ENCODE data around the gene ADAMTS12. TPM values are rescaled to one million over a fixed set of nuclear protein-coding genes. Genes with fewer than 3 reads are reported as not detected.

ADAMTS12 gene
- polyA plus RNA-seq, result 4.2 TPM
- long read RNA-seq, donor 1, partial matches to known transcripts, result 0 of 1 reads
- long read RNA-seq, donor 1, other reads (novel, unspliced or antisense), result 0 of 1 reads
- long read RNA-seq, donor 2, result 0 reads
- long read RNA-seq, donor 3, partial matches to known transcripts, result 0 of 1 reads
- long read RNA-seq, donor 3, other reads (novel, unspliced or antisense), result 0 of 1 reads
- long read RNA-seq, donor 4, result 0 reads
- long read RNA-seq, donor 5, result 0 reads
- long read RNA-seq, donor 6, partial matches to known transcripts, result 0 of 1 reads
- long read RNA-seq, donor 6, other reads (novel, unspliced or antisense), result 0 of 1 reads
- long read RNA-seq, donor 7, result 0 reads
- long read RNA-seq, donor 8, partial matches to known transcripts, result 0 of 1 reads
- long read RNA-seq, donor 8, other reads (novel, unspliced or antisense), result 0 of 1 reads
- long read RNA-seq, donor 9, result 0 reads
- long read RNA-seq, donor 10, result 0 reads
- long read RNA-seq, donor 11, result 0 reads

DNA sequence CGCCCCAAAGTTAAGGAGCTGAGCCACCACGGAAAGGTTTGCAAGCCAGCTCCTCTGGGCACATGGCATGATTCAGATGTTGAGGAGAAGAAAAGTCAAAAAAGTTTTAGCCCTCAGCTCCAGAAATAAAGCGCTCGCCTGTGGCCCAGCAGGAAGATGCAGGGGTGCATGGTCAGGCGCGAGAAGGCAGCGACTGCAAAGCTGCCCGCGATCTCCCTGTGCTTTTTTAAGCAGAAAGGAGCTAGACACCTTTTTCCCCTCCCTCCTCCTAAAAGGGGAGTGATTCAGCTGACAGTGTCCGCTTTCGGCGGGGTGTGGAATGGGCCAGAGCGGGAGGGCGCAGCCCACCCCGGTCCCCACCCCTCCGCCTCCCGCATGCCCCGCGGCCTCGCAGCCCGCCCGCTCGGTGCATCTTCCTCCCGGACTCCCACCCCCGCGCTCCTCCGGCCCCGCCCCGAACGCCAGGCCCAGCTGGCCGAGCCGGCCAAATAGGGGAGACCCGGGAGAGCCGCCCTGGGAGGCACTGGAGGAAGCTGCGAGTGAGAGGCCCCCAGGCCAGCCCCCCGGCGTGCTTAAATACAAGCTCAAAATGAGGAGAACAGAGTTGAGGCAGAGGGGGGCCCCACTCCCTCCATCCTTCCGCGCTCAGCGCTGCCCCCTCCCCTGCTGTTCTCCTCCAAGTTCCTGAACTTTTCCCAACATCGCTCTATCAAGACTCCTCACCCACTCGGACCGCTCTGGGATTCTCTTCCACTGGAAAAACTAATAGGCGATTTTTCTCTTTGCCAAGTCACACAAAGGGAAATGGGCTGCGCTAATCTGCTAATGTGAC lies at the start of gene ADAMTS12:
TSS of gene ADAMTS12 (minus strand) at position 203 of the 832 bp plus-strand sequence. CDS start at position 69, 134 bp downstream.
- peaks cover 39% of the 10 kb centered on the region for H3K27me3 ChIP-seq (ENCODE audit: control insufficient read depth, insufficient read depth, low read length)
- peak in 1 of 2 donors; percentile 22 for DNase-seq
- no CpG with 5 or more reads among the region's 45 CpGs for WGBS (ENCODE audit: insufficient coverage, low lambda C conversion rate)
- no peak within 1 kb of the TSS for H3K27ac ChIP-seq (ENCODE audit: low read length)
- peak within 1 kb of the TSS; percentile 41 for H3K4me3 ChIP-seq (ENCODE audit: low read length)
- H3K4me1 ChIP-seq (ENCODE audit: control insufficient read depth, insufficient read depth, low read length), result no peaks in the 10 kb centered on the region
- H3K9me3 ChIP-seq (ENCODE audit: control insufficient read depth, low read depth, low read length), result peaks cover 4% of the 10 kb centered on the region
- H3K36me3 ChIP-seq (ENCODE audit: control insufficient read depth, insufficient read depth, low read length), result no peaks in the 10 kb centered on the region

DNA sequence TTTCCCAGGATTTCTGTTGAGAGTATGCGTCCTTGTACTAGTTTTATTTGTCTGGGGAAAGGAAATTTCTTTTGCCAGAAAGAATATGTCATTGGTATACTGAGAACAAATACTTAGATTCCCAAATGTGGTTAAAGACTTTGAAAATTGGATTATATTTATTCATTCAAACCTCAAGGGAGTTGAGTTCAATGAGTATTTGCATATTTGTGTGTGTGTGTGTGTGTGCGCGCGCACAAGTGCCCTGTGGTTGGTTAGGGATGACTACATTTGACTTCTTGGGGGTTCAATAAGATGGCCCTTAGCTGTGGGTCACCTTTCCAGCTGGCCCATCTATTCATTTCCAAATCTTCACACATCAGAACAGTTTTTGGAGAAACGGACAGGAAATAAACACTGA lies 49.3 kb upstream of the ADAMTS12 start:
- WGBS (ENCODE audit: insufficient coverage, low lambda C conversion rate), result 83% methylated on average over 1 of the region's 5 CpGs
- no peaks in the 10 kb centered on the region for H3K36me3 ChIP-seq (ENCODE audit: control insufficient read depth, insufficient read depth, low read length)
- H3K27ac ChIP-seq (ENCODE audit: low read length), result no peak overlapping the region
- no peaks in the 10 kb centered on the region for H3K4me1 ChIP-seq (ENCODE audit: control insufficient read depth, insufficient read depth, low read length)
- no peak overlapping the region for H3K4me3 ChIP-seq (ENCODE audit: low read length)
- H3K9me3 ChIP-seq (ENCODE audit: control insufficient read depth, low read depth, low read length), result peaks cover 15% of the 10 kb centered on the region
- no peak for DNase-seq
- H3K27me3 ChIP-seq (ENCODE audit: control insufficient read depth, insufficient read depth, low read length), result peaks cover 84% of the 10 kb centered on the region

DNA sequence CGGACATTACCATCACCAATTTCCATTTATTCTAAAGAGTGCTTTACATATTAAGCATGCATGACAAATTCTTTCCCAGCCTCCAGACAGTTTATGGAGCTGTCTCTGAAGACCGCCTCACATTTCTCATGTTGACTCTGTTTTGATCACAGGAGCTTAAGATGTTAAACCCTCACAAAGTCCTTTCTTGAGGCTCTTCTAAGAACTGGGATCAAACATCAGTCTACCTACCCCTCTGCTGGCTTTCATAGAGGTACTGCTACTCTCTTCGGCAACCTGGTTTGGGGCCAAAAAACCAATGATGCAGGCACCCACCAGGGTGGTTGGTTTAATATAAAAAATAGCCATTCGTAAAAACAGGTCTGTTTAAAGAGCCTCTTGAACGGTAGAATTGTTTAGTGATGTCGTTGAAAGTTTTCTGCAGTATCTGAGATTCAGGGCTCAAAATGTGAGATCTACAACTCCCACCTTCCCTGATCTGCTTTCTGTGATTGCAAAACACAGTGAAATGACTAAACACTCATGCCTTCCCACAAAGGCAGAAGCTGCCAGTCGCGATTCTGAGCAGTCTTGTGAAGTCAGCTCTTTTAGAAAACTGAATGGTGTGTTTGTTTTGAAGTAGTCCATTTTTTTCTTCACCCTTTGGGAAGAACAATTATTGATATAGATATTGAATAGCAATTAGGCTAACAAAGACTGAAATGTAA lies 47.9 kb upstream of the ADAMTS12 start:
- peaks cover 84% of the 10 kb centered on the region for H3K27me3 ChIP-seq (ENCODE audit: control insufficient read depth, insufficient read depth, low read length)
- DNase-seq, result no peak
- WGBS (ENCODE audit: insufficient coverage, low lambda C conversion rate), result 70% methylated on average over 2 of the region's 8 CpGs
- H3K27ac ChIP-seq (ENCODE audit: low read length), result no peak overlapping the region
- H3K36me3 ChIP-seq (ENCODE audit: control insufficient read depth, insufficient read depth, low read length), result no peaks in the 10 kb centered on the region
- peaks cover 15% of the 10 kb centered on the region for H3K9me3 ChIP-seq (ENCODE audit: control insufficient read depth, low read depth, low read length)
- H3K4me3 ChIP-seq (ENCODE audit: low read length), result no peak overlapping the region
- H3K4me1 ChIP-seq (ENCODE audit: control insufficient read depth, insufficient read depth, low read length), result no peaks in the 10 kb centered on the region

- Histone ChIP-seq H3K36me3 (ENCODE audit: control insufficient read depth, insufficient read depth, low read length) (no peaks in the 10 kb centered on the region), H3K4me1 (ENCODE audit: control insufficient read depth, insufficient read depth, low read length) (no peaks in the 10 kb centered on the region), H3K27me3 (ENCODE audit: control insufficient read depth, insufficient read depth, low read length) (peaks cover 78% of the 10 kb centered on the region), H3K4me3 (ENCODE audit: low read length) (no peak overlapping the region), H3K9me3 (ENCODE audit: control insufficient read depth, low read depth, low read length) (peaks cover 15% of the 10 kb centered on the region), H3K27ac (ENCODE audit: low read length) (no peak overlapping the region)
- WGBS (ENCODE audit: insufficient coverage, low lambda C conversion rate), result no CpG with 5 or more reads among the region's 15 CpGs
- no peak for DNase-seq
Measured at GRCh38 chr5:33938881-33939280, 47.1 kb upstream of the ADAMTS12 start.

- H3K4me3 ChIP-seq (ENCODE audit: low read length), result no peak overlapping the region
- no peaks in the 10 kb centered on the region for H3K36me3 ChIP-seq (ENCODE audit: control insufficient read depth, insufficient read depth, low read length)
- H3K9me3 ChIP-seq (ENCODE audit: control insufficient read depth, low read depth, low read length), result peaks cover 15% of the 10 kb centered on the region
- no peak overlapping the region for H3K27ac ChIP-seq (ENCODE audit: low read length)
- peaks cover 78% of the 10 kb centered on the region for H3K27me3 ChIP-seq (ENCODE audit: control insufficient read depth, insufficient read depth, low read length)
- DNase-seq, result no peak
- no peaks in the 10 kb centered on the region for H3K4me1 ChIP-seq (ENCODE audit: control insufficient read depth, insufficient read depth, low read length)
- WGBS (ENCODE audit: insufficient coverage, low lambda C conversion rate), result no CpG with 5 or more reads among the region's 14 CpGs
Measured at GRCh38 chr5:33938507-33938796, 46.7 kb upstream of the ADAMTS12 start.

GRCh38 chr5:33937707-33938506 lies 46.1 kb upstream of the ADAMTS12 start:
- Histone ChIP-seq H3K27me3 (ENCODE audit: control insufficient read depth, insufficient read depth, low read length) (peaks cover 74% of the 10 kb centered on the region), H3K27ac (ENCODE audit: low read length) (no peak overlapping the region), H3K4me3 (ENCODE audit: low read length) (no peak overlapping the region), H3K9me3 (ENCODE audit: control insufficient read depth, low read depth, low read length) (peaks cover 15% of the 10 kb centered on the region), H3K4me1 (ENCODE audit: control insufficient read depth, insufficient read depth, low read length) (no peaks in the 10 kb centered on the region), H3K36me3 (ENCODE audit: control insufficient read depth, insufficient read depth, low read length) (no peaks in the 10 kb centered on the region)
- no peak for DNase-seq
- no CpG with 5 or more reads among the region's 54 CpGs for WGBS (ENCODE audit: insufficient coverage, low lambda C conversion rate)

- no peak for DNase-seq
- peaks cover 15% of the 10 kb centered on the region for H3K9me3 ChIP-seq (ENCODE audit: control insufficient read depth, low read depth, low read length)
- no peaks in the 10 kb centered on the region for H3K36me3 ChIP-seq (ENCODE audit: control insufficient read depth, insufficient read depth, low read length)
- no peaks in the 10 kb centered on the region for H3K4me1 ChIP-seq (ENCODE audit: control insufficient read depth, insufficient read depth, low read length)
- peaks cover 66% of the 10 kb centered on the region for H3K27me3 ChIP-seq (ENCODE audit: control insufficient read depth, insufficient read depth, low read length)
- no peak overlapping the region for H3K27ac ChIP-seq (ENCODE audit: low read length)
- WGBS (ENCODE audit: insufficient coverage, low lambda C conversion rate), result no CpG with 5 or more reads among the region's 54 CpGs
- no peak overlapping the region for H3K4me3 ChIP-seq (ENCODE audit: low read length)
Measured at GRCh38 chr5:33937017-33937706, 45.4 kb upstream of the ADAMTS12 start.

- no peak within 1 kb of the TSS for H3K27ac ChIP-seq (ENCODE audit: low read length)
- H3K36me3 ChIP-seq (ENCODE audit: control insufficient read depth, insufficient read depth, low read length), result no peaks in the 10 kb centered on the region
- H3K9me3 ChIP-seq (ENCODE audit: control insufficient read depth, low read depth, low read length), result peaks cover 15% of the 10 kb centered on the region
- WGBS (ENCODE audit: insufficient coverage, low lambda C conversion rate), result no CpG with 5 or more reads among the region's 45 CpGs
- peaks cover 61% of the 10 kb centered on the region for H3K27me3 ChIP-seq (ENCODE audit: control insufficient read depth, insufficient read depth, low read length)
- H3K4me1 ChIP-seq (ENCODE audit: control insufficient read depth, insufficient read depth, low read length), result no peaks in the 10 kb centered on the region
- no peak for DNase-seq
- H3K4me3 ChIP-seq (ENCODE audit: low read length), result peak within 1 kb of the TSS; percentile 23
Measured at GRCh38 chr5:33936381-33937016, 44.7 kb upstream of the ADAMTS12 start, which contains the start of gene RXFP3. TSS of gene RXFP3 (plus strand) at chr5:33936386. CDS start at chr5:33936741, 355 bp downstream.

DNA sequence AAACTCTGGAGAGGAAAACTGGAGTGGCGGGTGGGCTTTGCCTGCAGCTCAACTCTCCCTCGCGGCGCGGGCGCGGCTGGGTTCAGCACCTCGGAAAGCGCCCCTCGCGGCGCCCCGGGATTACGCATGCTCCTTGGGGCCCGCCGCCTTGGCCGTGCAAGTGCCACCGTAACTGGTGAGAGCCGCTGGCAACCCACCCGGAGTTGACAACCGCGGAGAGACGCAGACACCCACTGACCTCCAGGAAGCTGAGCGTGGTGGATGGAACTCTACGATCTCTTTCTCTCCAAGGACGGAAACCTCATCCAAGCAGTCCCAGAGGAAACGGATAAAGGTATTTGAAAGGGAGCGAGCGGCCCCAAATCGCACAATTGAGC lies 44.2 kb upstream of the ADAMTS12 start:
- Histone ChIP-seq H3K4me3 (ENCODE audit: low read length) (peak overlapping the region; percentile 23), H3K4me1 (ENCODE audit: control insufficient read depth, insufficient read depth, low read length) (no peaks in the 10 kb centered on the region), H3K36me3 (ENCODE audit: control insufficient read depth, insufficient read depth, low read length) (no peaks in the 10 kb centered on the region), H3K27ac (ENCODE audit: low read length) (no peak overlapping the region), H3K9me3 (ENCODE audit: control insufficient read depth, low read depth, low read length) (peaks cover 15% of the 10 kb centered on the region), H3K27me3 (ENCODE audit: control insufficient read depth, insufficient read depth, low read length) (peaks cover 56% of the 10 kb centered on the region)
- WGBS (ENCODE audit: insufficient coverage, low lambda C conversion rate), result no CpG with 5 or more reads among the region's 30 CpGs
- peak; percentile 13 to 50 for DNase-seq

All from large intestine (tissue), 12 donors.